NCI-H128 (cell line): ENCODE results near the gene HMGB3.
"Not testable (repeated sequence)": the region's sequence is repeated elsewhere in the genome, so short reads cannot be mapped to it uniquely, and the experiment has no call there.

Source experiments
- DNase-seq: peaks from one replicate; lab custom pipeline; 2025; ENCODE audit not compliant: unreplicated experiment; lab: John Stamatoyannopoulos, UW

Gene HMGB3

GRCh38 chrX:150982788-150983520 lies at the start of gene HMGB3:
TSS of gene HMGB3 (plus strand) at chrX:150983335. CDS start at chrX:150985600, 2,265 bp downstream.
- peak; percentile 91 for DNase-seq

GRCh38 chrX:150933945-150934350 lies 49.2 kb upstream of the HMGB3 start:
- no peak for DNase-seq

- DNase-seq = no peak
These were observed 48.7 kb upstream of the HMGB3 start for GRCh38 chrX:150934453-150934852.

- no peak for DNase-seq
These were observed 47.7 kb upstream of the HMGB3 start for GRCh38 chrX:150935467-150935866.

GRCh38 chrX:150936556-150936955 lies 46.6 kb upstream of the HMGB3 start:
- DNase-seq = no peak

- no peak for DNase-seq
These were observed 42.2 kb upstream of the HMGB3 start for GRCh38 chrX:150940844-150941495.

- no peak for DNase-seq
These were observed 41.6 kb upstream of the HMGB3 start for GRCh38 chrX:150941580-150941979.

- no peak for DNase-seq
These were observed 40.1 kb upstream of the HMGB3 start for GRCh38 chrX:150942942-150943594.

GRCh38 chrX:150944233-150944632 lies 38.9 kb upstream of the HMGB3 start:
- DNase-seq = no peak

GRCh38 chrX:150954951-150955350 lies 28.2 kb upstream of the HMGB3 start:
- no peak for DNase-seq

- no peak for DNase-seq
These were observed 27.5 kb upstream of the HMGB3 start for GRCh38 chrX:150955590-150955989.

GRCh38 chrX:150958177-150958576 lies 25.0 kb upstream of the HMGB3 start:
- no peak for DNase-seq

GRCh38 chrX:150959557-150959956 lies 23.6 kb upstream of the HMGB3 start:
- no peak for DNase-seq

GRCh38 chrX:150961631-150962030 lies 21.5 kb upstream of the HMGB3 start:
- no peak for DNase-seq

GRCh38 chrX:150964416-150964815 lies 18.7 kb upstream of the HMGB3 start:
- DNase-seq = not testable (repeated sequence)

GRCh38 chrX:150966235-150966634 lies 16.9 kb upstream of the HMGB3 start:
- no peak for DNase-seq

GRCh38 chrX:150966742-150967141 lies 16.4 kb upstream of the HMGB3 start:
- no peak for DNase-seq

- no peak for DNase-seq
These were observed 15.3 kb upstream of the HMGB3 start for GRCh38 chrX:150967786-150968185.

- DNase-seq = no peak
These were observed 14.0 kb upstream of the HMGB3 start for GRCh38 chrX:150968862-150969720.

- no peak for DNase-seq
These were observed 10.7 kb upstream of the HMGB3 start for GRCh38 chrX:150972450-150972849.
